ENCODE measurements around the gene YRDC. TPM values are rescaled to one million over a fixed set of nuclear protein-coding genes. Genes with fewer than 3 reads are reported as not detected.

Gene YRDC
- total RNA-seq, 1 donor = 8.9 TPM

GRCh38 chr1:37811027-37811655, 3.1 kb upstream of the YRDC start:
- no peak overlapping the region for H3K4me3 ChIP-seq (ENCODE audit: low read depth, low read length)
- DNase-seq (ENCODE audit: low read depth) = peak; percentile 82
- TF ChIP-seq CTCF (IDR thresholded peaks at IDR 0.05; ENCODE audit: insufficient read depth, low read length) = peak; percentile 89

- DNase-seq (ENCODE audit: low read depth) = peak; percentile 9
- TF ChIP-seq CTCF (IDR thresholded peaks at IDR 0.05; ENCODE audit: insufficient read depth, low read length) = no peak
- H3K4me3 ChIP-seq (ENCODE audit: low read depth, low read length) = no peak overlapping the region
Observed at GRCh38 chr1:37809942-37810341, 1.9 kb upstream of the YRDC start.

GRCh38 chr1:37808369-37809319, 636 bp upstream of the YRDC start:
- H3K4me3 ChIP-seq (ENCODE audit: low read depth, low read length) = peak overlapping the region; percentile 92
- peak; percentile 68 for DNase-seq (ENCODE audit: low read depth)
- TF ChIP-seq CTCF (IDR thresholded peaks at IDR 0.05; ENCODE audit: insufficient read depth, low read length) = no peak

GRCh38 chr1:37807220-37807554, 821 bp downstream of the YRDC start:
- TF ChIP-seq CTCF (IDR thresholded peaks at IDR 0.05; ENCODE audit: insufficient read depth, low read length) = no peak
- H3K4me3 ChIP-seq (ENCODE audit: low read depth, low read length) = peak overlapping the region; percentile 92
- no peak for DNase-seq (ENCODE audit: low read depth)

GRCh38 chr1:37802439-37802838, 5.6 kb downstream of the YRDC start:
- DNase-seq (ENCODE audit: low read depth) = no peak
- no peak for TF ChIP-seq CTCF (IDR thresholded peaks at IDR 0.05; ENCODE audit: insufficient read depth, low read length)
- H3K4me3 ChIP-seq (ENCODE audit: low read depth, low read length) = no peak overlapping the region

- H3K4me3 ChIP-seq (ENCODE audit: low read depth, low read length) = no peak overlapping the region
- peak; percentile 30 for DNase-seq (ENCODE audit: low read depth)
- no peak for TF ChIP-seq CTCF (IDR thresholded peaks at IDR 0.05; ENCODE audit: insufficient read depth, low read length)
Observed at GRCh38 chr1:37797750-37798345, 10.2 kb downstream of the YRDC start.
